HepG2 (cell line): ENCODE measurements around the gene BCL2L11. TPM values are rescaled to one million over a fixed set of nuclear protein-coding genes. Genes with fewer than 3 reads are reported as not detected.
A peak's percentile ranks its signal among the peaks of the same experiment; 100 is the strongest.

Source experiments
- FOXA3 ChIP-seq: IDR thresholded peaks from 2 replicates; pipeline ENCODE4 v1.6.1; 2016; ENCODE audit warnings: missing genetic modification reagents, missing compliant biosample characterization
- GFI1 ChIP-seq: sonication (generic); formaldehyde crosslinking; IDR thresholded peaks from 2 replicates; pipeline ENCODE4 v1.5.0; 2020; ENCODE audit warnings: missing genetic modification reagents, mild to moderate bottlenecking, borderline replicate concordance
- GPBP1L1 ChIP-seq: sonication (generic); formaldehyde crosslinking; IDR thresholded peaks from 2 replicates; pipeline ENCODE4 v1.5.0; 2020; ENCODE audit warnings: mild to moderate bottlenecking, missing genetic modification reagents
- KDM5A ChIP-seq: fragments of 200-600 bp; sonication (generic); IDR thresholded peaks from 2 replicates; pipeline ENCODE4 v1.7.0; 2018; ENCODE audit warnings: antibody characterized with exemption, mild to moderate bottlenecking, low read length, borderline replicate concordance
- PATZ1 ChIP-seq: sonication (generic); formaldehyde crosslinking; IDR thresholded peaks from 2 replicates; pipeline ENCODE4 v1.4.0; 2020; ENCODE audit warnings: missing genetic modification reagents
- POLR2A ChIP-seq, 2 experiments: IDR thresholded peaks; 2 replicates each; pipeline ENCODE4 v1.6.1; 2011; ENCODE audit warnings: low read depth in 2 of 2, low read length in 2 of 2, mild to moderate bottlenecking in 1 of 2, moderate library complexity in 1 of 2; ENCODE audit not compliant: insufficient read depth in 1 of 2
- SALL2 ChIP-seq: sonication (generic); formaldehyde crosslinking; IDR thresholded peaks from 2 replicates; pipeline ENCODE4 v1.8.1; 2023; ENCODE audit warnings: mild to moderate bottlenecking, missing genetic modification reagents, inconsistent platforms
- ZBTB33 ChIP-seq: sonication (generic); formaldehyde crosslinking; IDR thresholded peaks from 2 replicates; pipeline ENCODE4 v1.4.0; 2020; ENCODE audit warnings: missing genetic modification reagents
- ZFYVE20 ChIP-seq: sonication (generic); formaldehyde crosslinking; IDR thresholded peaks from 2 replicates; pipeline ENCODE4 v1.8.0; 2023; ENCODE audit warnings: low read depth, mild to moderate bottlenecking, moderate library complexity, missing genetic modification reagents, borderline replicate concordance
- ZNF142 ChIP-seq: sonication (generic); formaldehyde crosslinking; IDR thresholded peaks from 2 replicates; pipeline ENCODE4 v1.4.0; 2020; ENCODE audit warnings: missing genetic modification reagents
- ZNF274 ChIP-seq: sonication (generic); formaldehyde crosslinking; IDR thresholded peaks from 2 replicates; pipeline ENCODE4 v1.5.1; 2020; ENCODE audit warnings: mild to moderate bottlenecking, missing genetic modification reagents
- ZNF512 ChIP-seq: sonication (generic); formaldehyde crosslinking; IDR thresholded peaks from 2 replicates; pipeline ENCODE4 v1.4.0; 2020; ENCODE audit warnings: mild to moderate bottlenecking, missing genetic modification reagents
- ZNF644 ChIP-seq: IDR thresholded peaks from 2 replicates; pipeline ENCODE4 v1.6.1; 2016; ENCODE audit warnings: low read depth
- polyA plus RNA-seq, 8 experiments: library from polyadenylated mRNA; depleted of rRNA in 3 of 8; stranded (reverse) in 7 of 8; unstranded in 1 of 8; fragments of >200 nt; fragmentation: Illumina TruSeq in 4 of 8; extraction: Trizol in 4 of 8; gene quantifications; 2 replicates each; pipeline versions ENCODE4 v1.2.1 to v1.2.3, GENCODE V29; 2011 to 2016; ENCODE audit warnings: low read depth in 4 of 8, missing spikeins in 1 of 8, mixed read lengths in 1 of 8; ENCODE audit not compliant: insufficient read depth in 1 of 8
- total RNA-seq, 5 experiments: library from RNA; depleted of rRNA; stranded (reverse); fragments of >200 nt; fragmentation: Illumina TruSeq; extraction: Trizol; gene quantifications; 2 replicates each; pipeline ENCODE4 v1.2.3, GENCODE V29; 2016; ENCODE audit warnings: low read depth in 1 of 5

Gene BCL2L11
- total and polyA plus RNA-seq, 2 of the 13 experiments (the other 11 are each of a cell fraction or from before 2014, with no cell fraction given) = 6.1 to 9.7 TPM

- TF ChIP-seq GPBP1L1 (CRISPR knock-in tag) = no peak
- no peak for TF ChIP-seq ZNF142 (CRISPR knock-in tag)
- TF ChIP-seq ZNF274 (CRISPR knock-in tag) = no peak
- TF ChIP-seq FOXA3 (CRISPR knock-in tag) = 0 out of 2 replicates have a peak, but pooled peaks have one; percentile 9
- peak; percentile 26; the same call in 1 of the 2 replicates for TF ChIP-seq PATZ1
- TF ChIP-seq ZNF644 (CRISPR knock-in tag) = no peak
- TF ChIP-seq KDM5A = no peak
- no peak for TF ChIP-seq ZNF512 (CRISPR knock-in tag)
- peak; percentile 85 for TF ChIP-seq GFI1 (CRISPR knock-in tag)
- peak; percentile 70 for TF ChIP-seq ZBTB33
- TF ChIP-seq POLR2A (IDR thresholded peaks at IDR 0.05; ENCODE audit: insufficient read depth in 1 of 2, low read depth in 2 of 2, low read length in 2 of 2) = no peak
- TF ChIP-seq SALL2 (CRISPR knock-in tag) = no peak
- no peak for TF ChIP-seq ZFYVE20
These were observed 42.1 kb downstream of the BCL2L11 start (continued) for GRCh38 chr2:111162718-111163331.
